NCI-H748 (cell line): Measurements from ENCODE around the gene C5AR1.
"Not testable (repeated sequence)": the region's sequence is repeated elsewhere in the genome, so short reads cannot be mapped to it uniquely, and the experiment has no call there.

Experiments
- DNase-seq: peaks from one replicate; lab custom pipeline; 2025; ENCODE audit not compliant: unreplicated experiment; lab: John Stamatoyannopoulos, UW

Gene C5AR1

GRCh38 chr19:47309608-47310007, at the start of gene C5AR1:
TSS of gene C5AR1 (plus strand) at chr19:47309861. CDS start at chr19:47309896, 35 bp downstream.
- no peak for DNase-seq

- DNase-seq: no peak
Observed at GRCh38 chr19:47260476-47260875, 49.2 kb upstream of the C5AR1 start.

DNA sequence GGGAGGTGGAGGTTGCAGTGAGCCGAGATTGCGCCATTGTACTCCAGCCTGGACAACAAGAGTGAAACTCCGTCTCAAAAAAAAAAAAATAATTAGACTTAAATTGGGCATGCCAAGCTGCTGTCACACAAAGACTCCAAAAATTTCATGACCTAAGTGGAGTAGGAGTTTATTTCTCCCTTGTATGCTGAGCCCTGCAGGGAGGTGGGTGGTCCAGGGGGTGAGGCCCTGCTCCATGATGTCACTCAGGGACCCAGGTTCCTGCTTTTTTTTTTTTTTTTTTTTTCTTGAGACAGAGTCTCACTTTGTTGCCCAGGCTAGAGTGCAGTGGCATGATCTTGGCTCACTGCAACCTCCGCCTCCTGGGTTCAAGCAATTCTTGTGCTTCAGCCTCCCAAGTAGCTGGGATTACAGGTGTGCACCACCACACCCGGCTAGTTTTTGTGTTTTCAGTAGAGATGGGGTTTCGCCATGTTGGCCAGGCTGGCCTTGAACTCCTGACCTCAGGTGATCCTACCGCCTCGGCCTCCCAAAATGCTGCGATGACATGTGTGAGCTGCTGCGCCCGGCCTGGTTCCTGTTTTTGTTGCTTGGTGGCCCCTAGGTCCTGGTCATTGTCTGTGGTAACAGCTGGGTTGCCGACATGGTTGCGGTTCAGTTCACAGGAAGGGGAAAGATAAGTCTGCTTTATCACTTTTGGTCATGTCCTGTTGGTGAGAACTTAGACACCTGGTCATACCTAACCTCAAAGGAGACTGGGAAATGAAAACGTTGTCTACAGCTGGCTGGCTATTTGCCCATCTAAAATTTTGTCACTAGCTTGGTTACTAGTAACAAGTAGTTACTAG, 47.5 kb upstream of the C5AR1 start:
- not testable (repeated sequence) for DNase-seq

DNA sequence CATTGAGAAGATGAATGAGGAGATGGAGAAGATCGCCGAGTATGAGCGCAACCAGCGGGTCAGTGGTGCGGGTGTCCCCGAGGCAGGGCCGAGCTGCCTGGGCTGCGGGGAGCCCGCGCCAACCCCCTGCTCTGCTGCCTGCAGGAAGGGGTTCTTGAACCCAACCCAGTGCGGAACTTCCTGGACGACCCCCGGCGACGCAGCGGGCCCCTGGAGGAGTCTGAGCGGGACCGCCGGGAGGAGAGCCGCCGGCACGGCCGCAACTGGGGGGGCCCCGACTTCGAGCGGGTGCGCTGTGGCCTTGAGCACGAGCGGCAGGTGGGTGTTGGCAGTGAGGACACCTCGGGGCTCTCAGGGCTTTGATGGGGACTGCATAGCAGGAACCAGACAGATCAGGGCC, 45.0 kb upstream of the C5AR1 start:
- no peak for DNase-seq

DNA sequence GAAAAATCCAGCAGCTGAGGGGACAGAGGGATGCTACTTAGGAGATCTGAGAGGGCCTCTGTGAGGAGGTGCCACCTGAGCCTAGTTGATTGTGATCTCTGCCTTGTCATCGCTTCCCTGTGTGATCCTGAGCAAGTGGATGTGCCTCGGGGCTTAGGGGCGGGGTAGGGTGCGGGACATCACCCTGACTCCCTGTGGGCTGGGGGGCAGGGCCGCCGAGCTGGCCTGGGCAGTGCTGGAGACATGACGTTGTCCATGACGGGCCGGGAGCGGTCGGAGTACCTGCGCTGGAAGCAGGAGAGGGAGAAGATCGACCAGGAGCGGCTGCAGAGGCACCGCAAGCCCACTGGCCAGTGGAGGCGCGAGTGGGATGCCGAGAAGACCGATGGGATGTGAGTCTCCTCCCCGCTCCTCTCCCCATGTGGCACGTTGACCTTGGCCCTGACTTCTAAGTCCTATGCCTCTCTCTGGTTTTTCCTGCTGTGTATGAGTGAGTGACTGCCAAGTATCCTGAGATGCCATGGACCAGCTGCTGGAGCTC, 43.2 kb upstream of the C5AR1 start:
- DNase-seq: no peak

DNA sequence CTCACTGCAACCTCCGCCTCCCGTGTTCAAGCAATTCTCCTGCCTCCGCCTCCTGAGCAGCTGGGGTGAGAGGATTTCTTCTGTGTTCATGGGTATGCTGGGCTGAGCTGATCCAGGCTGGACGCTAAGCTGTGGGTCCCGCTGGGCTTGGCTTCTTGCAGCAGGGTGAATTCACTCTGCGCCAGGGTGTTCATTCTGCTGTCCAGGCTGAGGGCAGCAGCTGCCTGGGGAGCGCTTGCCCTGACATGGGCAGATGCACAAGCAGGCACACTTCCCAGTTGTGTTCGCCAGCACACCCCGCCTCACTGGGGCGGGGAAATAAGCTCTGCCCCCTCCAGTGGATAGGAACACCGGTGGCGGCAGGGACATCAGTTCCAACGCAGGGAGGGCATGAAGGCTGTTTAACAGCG, 42.3 kb upstream of the C5AR1 start:
- DNase-seq: no peak

DNA sequence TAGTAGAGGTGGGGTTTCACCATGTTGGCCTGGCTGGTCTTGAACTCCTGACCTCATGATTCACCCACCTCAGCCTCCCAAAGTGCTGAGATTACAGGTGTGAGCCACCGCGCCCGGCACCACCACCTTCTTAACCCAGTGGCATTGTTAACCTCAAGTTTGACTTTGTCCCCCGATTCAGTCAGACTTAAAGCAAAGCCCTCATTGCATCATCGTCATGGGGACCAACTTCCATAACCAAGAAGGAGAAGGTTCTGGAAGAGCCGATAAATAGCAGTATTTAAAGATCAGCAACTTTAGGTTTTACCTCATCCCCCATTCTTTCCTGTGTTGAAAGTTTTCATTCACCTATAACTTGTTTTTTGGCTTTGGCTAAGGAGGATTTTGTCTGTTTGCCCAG, 41.6 kb upstream of the C5AR1 start:
- no peak for DNase-seq

DNA sequence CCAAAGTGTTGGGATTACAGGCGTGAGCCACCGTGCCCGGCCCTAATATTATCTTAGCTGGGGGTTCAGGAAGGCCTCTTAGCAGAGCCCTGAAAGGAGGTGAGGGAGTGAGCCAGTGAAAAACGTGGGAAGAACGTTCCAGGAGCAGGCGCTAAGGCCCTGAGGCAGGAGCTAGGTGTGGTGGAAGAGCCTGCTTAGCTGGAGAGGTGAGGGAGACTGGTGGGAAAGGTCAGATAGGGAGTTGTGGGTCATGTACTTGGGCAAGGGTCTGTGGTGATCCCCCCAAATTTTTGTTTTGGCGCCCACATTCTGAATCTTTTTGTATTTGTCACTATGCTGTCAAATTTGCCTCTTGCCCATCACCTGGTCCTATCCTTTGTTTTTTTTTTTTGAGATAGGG, 40.1 kb upstream of the C5AR1 start:
- no peak for DNase-seq

DNA sequence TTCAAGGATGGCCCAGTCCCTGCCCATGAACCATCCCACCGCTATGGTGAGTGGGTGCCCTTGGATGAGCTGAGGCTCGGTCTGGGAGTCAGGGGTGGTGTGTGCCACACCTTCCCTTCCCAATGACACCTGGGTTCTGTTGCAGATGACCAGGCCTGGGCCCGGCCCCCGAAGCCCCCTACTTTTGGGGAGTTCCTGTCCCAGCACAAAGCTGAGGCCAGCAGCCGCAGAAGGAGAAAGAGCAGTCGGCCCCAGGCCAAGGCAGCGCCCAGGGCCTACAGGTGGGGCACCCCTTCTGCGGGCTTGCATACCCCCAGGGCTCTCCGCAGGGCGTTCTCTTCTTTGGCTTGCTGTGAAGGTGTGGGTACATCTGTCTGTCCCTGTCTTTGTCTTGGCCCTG, 39.3 kb upstream of the C5AR1 start:
- DNase-seq: no peak

- no peak for DNase-seq
Observed at GRCh38 chr19:47271949-47272348, 37.7 kb upstream of the C5AR1 start.

DNA sequence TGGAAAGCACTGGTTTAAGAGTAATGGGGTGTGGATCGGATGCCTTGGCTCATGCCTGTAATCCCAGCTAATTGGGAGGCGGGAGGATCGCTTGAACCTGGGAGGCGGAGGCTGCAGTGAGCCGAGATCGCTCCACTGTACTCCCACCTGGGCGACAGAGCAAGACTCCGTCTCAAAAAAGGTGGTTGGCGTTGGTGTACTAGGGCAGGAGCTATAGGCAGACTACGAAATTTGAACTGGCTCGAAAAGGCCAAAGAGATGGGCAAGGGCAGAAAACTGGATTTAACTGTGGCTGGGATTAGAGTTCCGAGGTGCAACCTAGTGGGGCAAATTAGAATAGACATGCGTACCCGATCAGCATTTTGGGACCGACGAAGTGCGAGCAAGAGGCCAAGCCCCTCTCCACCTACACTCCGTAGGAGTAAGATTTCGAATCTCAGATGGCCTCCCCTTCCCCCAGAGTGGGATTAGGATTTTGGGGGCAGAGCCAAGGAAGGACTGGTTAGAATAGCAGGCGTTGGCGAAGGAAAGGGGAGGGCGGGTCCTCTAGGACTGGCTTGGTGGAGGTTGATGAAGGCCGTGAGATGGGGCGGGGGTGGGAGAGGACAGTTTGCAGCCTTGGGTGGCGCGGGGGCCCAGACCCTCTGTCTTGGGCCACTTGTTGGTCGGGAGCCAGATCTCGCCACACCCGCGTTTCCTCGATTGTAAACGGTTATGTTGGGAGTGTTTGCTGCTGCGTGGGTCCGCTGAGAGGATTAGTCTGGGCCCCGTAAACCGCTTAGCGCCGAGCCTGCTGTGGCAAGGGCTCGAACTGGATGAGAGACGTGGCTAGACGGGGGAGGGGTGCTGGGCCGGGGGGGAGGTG, 37.0 kb upstream of the C5AR1 start:
- peak; percentile 76 for DNase-seq

GRCh38 chr19:47273313-47274070, 36.2 kb upstream of the C5AR1 start:
- peak; percentile 94 for DNase-seq

DNA sequence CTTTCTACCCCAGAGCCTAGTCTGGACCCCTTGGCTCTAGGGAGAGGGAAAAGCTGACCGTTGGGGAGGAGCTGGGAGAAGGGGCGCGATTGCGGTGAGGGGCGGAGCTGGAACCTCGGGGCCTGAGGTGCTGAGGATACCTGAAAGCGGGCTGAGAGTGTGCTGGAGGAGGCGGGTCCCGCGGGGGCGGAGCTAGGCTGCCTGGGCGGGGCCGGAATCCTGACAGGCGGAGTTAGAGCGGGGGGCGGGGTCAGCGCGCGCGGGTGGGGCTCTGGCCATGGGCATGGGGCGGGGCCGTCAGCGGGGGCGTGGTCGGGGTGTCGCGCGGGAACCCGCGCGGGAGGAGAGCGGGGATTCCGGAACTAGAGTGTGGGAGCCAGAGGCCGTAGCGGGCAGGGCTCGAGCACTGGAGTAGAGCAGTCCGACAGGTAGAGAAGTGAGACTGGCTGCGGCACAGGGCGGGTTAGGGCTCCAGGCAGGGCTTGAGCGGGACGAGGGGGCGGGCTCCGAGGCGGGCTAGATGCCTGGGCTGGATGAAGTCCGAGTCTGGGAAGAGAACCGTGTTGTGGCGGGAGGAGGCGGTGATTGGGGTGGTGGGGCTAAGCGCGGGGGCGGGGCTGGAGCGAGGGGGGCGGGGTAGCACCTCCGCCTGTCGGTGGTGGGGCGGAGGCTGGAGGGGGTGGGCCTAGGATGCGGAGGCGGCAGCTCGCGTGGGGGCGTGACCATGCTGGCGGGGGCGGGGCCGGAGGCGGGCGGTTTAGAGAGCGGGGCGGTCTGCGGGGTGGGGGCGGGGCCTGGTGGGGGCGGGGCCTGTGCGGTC, 35.4 kb upstream of the C5AR1 start, which contains the start of gene INAFM1:
Gene INAFM1, plus strand, starts transcription at position 815 of the 820 bp plus-strand sequence. CDS start 35 bp downstream, outside the sequence.
- peak; percentile 95 for DNase-seq

GRCh38 chr19:47274891-47275761, 34.5 kb upstream of the C5AR1 start:
- DNase-seq: peak; percentile 64

- peak; percentile 38 for DNase-seq
Observed at GRCh38 chr19:47275791-47276461, 33.7 kb upstream of the C5AR1 start.

DNA sequence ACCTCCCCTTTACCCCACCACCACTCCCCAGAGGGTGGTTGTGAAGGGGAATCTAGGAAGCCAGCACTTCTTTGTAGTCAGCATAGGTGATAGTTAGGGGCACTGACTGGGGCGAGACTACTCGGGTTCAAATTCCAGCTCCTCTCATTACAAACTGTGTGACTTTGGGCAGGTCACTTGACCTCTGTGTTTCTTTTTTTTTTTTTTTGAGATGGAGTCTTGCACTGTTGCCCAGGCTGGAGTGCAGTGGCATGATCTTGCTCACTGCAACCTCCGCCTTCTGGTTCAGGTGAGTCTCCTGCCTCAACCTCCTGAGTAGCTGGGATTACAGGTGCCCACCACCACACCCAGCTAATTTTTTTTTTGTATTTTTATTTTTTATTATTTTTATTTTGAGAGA, 33.1 kb upstream of the C5AR1 start:
- not testable (repeated sequence) for DNase-seq

DNA sequence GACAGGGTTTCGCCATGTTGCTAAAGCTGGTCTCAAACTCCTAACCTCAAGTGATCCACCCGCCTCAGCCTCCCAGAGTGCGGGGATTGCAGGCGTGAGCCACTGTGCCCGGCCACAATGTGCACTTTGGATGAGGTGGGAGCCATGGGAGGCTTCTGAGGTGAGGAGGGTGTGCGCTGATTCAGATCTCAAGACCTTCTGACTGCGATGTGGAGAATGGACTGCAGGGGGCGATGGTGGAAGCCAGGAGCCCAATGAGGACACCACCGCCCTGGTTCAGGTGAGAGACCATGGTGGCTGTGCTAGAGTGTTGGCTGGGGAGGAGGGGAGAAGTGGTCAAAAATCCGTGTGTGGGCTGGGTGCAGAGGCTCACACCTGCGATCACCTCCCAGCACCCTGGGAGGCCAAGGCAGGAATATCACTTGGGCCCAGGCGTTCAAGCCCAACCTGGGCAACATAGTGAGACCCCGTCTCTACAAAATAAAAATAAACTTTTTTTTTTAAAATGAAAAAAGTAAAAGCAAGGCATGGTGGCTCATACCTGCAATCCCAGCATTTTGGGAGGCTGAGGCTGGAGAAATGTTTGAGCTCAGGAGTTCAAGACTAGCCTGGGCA, 29.4 kb upstream of the C5AR1 start:
- peak; percentile 53 for DNase-seq
